ENCODE results near the gene DNAJC7.

The DNAJC7 gene

GRCh38 chr17:41973408-41973811, 43.8 kb downstream of the DNAJC7 start:
- no peak for DNase-seq

DNA sequence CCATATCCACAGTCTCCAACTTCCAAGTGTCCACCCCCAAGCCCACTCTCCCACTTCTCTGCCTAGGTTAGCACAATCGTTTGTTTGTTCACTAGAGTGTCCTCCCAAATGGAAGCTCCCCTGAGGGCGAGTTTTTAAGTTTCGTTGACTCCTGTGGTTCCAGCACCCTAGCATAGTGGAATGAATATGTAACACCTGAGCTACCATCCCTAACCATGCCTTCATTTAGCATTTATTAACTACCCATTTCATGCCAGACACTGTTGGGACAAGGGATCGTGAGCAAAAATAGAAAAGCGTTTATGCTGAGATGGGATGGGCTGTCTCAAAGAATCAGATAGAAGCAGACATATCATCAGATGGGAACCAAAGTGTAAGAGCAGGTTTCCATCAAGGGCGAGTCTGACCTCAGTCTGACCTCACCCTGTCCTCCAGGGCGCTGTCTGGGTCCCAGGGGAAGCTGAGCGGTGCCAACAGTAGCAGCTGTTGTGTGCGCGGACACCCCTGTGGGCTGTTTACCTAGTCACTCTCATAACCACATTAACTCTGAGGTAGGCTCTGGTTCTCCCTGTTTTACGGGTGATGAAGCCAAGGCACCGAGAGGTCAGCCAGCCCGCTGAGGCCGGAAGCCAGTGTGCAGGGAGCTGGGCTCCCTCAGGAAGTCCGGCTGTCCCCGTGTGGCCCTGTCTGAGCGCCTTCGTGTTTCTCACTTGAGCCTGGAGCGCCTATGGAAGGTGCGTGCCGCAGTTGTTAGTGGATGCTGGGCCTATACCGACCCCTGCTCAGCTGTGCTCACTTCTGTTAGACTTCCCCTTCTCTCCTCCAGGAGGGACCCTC, 44.5 kb downstream of the DNAJC7 start:
- no peak for DNase-seq

- DNase-seq = no peak
Observed at GRCh38 chr17:41971721-41972523, 45.3 kb downstream of the DNAJC7 start.

DNA sequence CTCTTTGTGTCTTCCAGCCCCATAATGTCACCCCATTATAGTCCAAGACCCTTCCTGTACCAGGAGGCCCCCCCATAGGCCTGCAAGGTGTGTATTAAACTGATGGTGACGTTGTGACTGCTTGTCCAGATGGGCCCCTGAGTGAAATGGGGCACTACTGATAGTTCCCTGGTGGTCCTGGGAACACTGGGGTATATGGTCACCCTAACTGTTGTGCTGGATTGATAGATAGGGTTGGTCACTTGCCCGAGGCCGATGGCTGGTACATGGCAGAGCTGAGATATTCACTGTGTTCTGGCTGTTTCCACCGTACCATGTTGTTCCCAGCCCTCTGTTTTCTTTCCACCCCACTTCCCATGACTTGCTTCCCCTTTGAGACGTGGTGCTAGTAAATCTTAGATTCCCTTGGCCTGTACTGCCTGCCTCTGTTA, 46.3 kb downstream of the DNAJC7 start:
- no peak for DNase-seq

DNA sequence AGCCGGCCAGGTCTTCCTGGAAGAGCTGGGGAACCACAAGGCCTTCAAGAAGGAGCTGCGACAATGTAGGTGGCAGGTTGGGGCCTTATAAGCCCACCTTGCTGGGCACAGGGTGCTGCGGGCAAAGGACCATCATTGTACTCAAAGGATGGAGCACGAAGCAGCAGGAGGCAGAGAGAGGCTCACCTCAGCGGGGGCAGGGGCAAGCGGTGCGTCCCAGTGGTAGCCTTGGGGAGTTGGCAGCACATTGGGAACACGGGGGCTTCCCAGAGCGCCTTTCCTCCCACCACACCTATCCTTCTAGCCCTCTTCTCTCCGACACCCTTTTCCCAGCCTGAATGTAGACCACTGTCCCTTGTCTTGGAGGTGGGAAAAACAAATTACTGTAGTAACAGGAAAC, 48.6 kb downstream of the DNAJC7 start:
- no peak for DNase-seq

GRCh38 chr17:41967921-41968578, 49.2 kb downstream of the DNAJC7 start:
- no peak for DNase-seq

DNA sequence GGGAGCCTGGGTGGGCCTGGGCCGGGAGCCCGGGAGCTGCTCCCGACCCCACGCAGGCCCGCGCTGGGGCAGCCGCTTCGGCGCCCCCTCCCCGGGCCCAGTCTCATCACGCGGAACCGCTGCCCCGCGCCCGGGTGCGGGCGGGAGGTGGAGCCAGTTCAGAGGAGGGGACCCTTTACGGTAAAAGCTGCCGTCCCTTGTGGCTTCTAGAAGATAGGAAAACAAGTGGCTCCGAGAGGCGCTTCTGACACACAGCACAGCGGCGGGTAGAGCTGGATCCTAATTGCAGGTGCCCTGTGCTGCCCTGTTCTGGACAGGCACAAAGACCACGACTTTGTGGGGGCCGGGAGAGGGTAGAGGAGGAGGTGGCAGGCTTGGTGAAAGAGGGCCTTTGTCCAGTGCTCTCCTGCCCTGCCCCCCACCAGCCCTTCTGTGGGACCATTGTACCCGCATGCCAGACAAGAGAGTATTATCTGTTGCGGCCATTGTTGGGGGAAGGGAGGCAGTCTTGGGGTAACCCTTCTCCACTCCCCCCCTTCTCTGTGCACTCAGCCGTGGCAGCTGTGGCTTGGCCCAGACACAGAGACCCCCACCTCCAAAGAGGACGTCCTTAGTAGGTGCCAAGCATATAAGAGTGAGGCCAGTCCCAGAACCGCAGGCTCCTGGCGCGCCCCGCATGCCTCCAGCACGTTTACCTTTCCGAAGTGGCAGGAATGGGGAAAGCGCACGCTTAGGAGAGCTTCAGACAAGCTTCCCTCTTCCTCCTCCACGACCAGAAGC, 49.9 kb downstream of the DNAJC7 start:
- no peak for DNase-seq

DNA sequence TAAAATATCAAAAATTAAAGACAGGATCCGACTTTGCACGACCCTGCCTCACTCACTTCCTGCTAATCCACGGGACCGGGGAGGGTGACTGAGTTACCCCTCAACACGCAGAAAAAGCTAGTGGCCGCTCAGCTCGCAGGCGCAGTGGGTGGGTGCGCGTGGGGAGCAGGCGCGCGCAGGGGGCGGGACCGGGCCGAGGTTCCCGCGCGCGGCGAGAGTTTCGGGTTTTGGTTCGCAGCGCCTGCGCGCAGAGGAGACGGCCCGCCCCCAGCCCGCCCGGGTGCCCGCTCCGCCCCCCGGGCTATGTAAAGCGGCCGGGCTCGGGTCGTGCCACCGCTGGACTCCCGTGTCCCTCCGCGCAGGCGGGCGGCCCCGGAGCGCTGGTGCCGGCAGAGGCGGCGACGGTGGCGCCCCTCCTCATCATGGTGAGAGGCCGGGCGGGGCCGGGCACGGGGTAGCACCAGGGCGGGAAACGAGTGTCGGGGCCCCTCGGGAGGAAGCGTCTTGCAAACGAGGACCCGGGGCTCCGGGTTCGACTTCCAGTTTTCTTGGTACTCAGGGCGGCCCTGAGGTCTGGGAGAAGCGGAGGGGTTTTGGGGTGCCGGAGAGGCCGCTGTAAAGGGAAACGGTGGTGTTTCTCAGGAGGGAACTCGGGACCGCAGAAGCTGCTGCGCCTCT, 50.6 kb downstream of the DNAJC7 start, which contains the start of gene CNP:
Gene CNP, plus strand, starts transcription at position 333 of the 678 bp plus-strand sequence. Its CDS starts 90 bp downstream, at position 423.
- peak; percentile 67 for DNase-seq

DNA sequence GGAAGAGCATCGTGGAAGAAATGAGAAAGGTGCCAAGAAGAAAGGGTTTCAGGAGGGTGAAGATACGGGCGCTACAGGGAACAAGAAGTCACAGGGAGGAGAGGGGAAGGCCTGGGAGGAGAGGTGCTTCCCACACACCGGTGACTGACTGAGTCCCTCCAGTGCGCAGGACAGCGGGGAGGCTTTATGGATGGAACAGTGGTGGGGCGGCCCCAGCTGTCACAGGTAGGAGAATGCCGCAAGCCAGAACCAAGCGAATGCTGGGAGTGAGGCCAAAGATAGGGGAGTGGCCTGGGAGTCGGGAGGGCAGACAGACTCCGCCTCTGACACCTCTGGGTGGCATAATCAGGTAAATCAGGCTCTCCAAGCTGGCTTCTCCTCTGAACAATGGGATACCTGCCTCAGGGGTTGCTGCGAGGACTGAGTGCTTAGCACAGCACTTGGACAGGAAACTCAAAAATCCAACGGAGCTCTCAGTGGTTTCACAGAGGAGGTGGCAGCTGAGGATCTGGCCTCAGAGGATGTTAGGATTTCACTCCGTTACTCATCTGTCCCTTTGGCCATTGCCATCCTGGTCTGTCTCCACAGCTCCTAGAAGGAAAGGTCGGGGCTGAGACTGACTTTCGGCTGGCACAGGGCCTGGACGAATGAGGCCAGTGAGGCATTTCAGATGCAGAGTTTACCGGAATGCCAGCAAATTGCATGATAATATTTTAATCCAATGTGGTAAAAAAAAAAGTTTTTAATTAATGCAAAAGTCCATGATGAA, 51.4 kb downstream of the DNAJC7 start:
- DNase-seq = peak; percentile 89

- peak; percentile 32 for DNase-seq
Observed at GRCh38 chr17:41962768-41963434, 54.3 kb downstream of the DNAJC7 start.

- DNase-seq = no peak
Observed at GRCh38 chr17:41962111-41962510, 55.1 kb downstream of the DNAJC7 start.

- DNase-seq = no peak
Observed at GRCh38 chr17:41959336-41960095, 57.7 kb downstream of the DNAJC7 start.

DNA sequence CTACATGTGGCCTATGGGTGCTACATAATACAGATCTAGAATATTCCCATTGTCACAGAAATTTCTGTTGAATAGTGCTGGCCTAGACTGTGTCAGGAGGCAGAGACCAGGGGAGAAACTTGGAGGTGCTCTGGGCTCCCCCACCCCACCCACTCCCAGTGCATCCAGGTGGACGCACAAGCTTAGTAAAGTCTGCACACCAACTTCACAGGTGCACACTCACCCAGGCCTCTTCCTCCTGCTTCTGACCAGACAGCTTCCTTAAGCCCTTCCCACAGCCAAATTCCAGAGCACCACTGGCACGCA, 58.3 kb downstream of the DNAJC7 start:
- DNase-seq = no peak

- DNase-seq = no peak
Observed at GRCh38 chr17:41957869-41958439, 59.3 kb downstream of the DNAJC7 start.

- DNase-seq = no peak
Observed at GRCh38 chr17:41957031-41957868, 60.0 kb downstream of the DNAJC7 start.

GRCh38 chr17:41956522-41956921, 60.7 kb downstream of the DNAJC7 start:
- no peak for DNase-seq

- no peak for DNase-seq
Observed at GRCh38 chr17:41948762-41949460, 68.3 kb downstream of the DNAJC7 start.

GRCh38 chr17:41944943-41945342, 72.3 kb downstream of the DNAJC7 start:
- no peak for DNase-seq

Measured in NCI-H2029 (cell line).